K562 (cell line): ENCODE data around the gene MYO18A. TPM values are rescaled to one million over a fixed set of nuclear protein-coding genes. Genes with fewer than 3 reads are reported as not detected.
A peak's percentile ranks its signal among the peaks of the same experiment; 100 is the strongest.

ENCODE experiments used
- ETS2 ChIP-seq: IDR thresholded peaks from 2 replicates; pipeline ENCODE4 v1.6.1; 2016; ENCODE audit warnings: borderline replicate concordance, missing genetic modification characterization, mild to moderate bottlenecking, moderate library complexity, missing compliant biosample characterization; ENCODE audit not compliant: poor library complexity, severe bottlenecking
- GABPB2 ChIP-seq: fragments of 250-450 bp; sonication (Bioruptor Pico); conservative IDR thresholded peaks from 2 replicates; pipeline ENCODE4 v1.5.1; 2021; ENCODE audit warnings: mild to moderate bottlenecking
- MCM2 ChIP-seq: fragments of 450-650 bp; IDR thresholded peaks from 2 replicates; pipeline ENCODE4 v1.6.1; 2017; ENCODE audit warnings: low read depth, mild to moderate bottlenecking
- MYC ChIP-seq, 2 experiments: fragments of 250-450 bp in 1 of 2; sonication (Bioruptor Pico) in 1 of 2; IDR thresholded peaks; 2 replicates each; pipeline versions ENCODE4 v1.5.1 to v1.6.1; 2012 to 2021; ENCODE audit warnings: low read depth in 2 of 2, borderline replicate concordance in 1 of 2, improper control_type of control experiment in 1 of 2, low read length in 1 of 2, mild to moderate bottlenecking in 1 of 2, moderate library complexity in 1 of 2
- NR2C1 ChIP-seq, 2 experiments: fragments of 450-650 bp; IDR thresholded peaks; 2 replicates each; pipeline ENCODE4 v1.6.1; 2017; ENCODE audit warnings: mild to moderate bottlenecking in 2 of 2, antibody characterized with exemption in 1 of 2, inconsistent platforms in 1 of 2, missing compliant biosample characterization in 1 of 2, missing genetic modification characterization in 1 of 2
- ZNF165 ChIP-seq: fragments of 250-450 bp; sonication (Bioruptor Pico); IDR thresholded peaks from 2 replicates; pipeline ENCODE4 v1.4.0; 2020; ENCODE audit warnings: borderline replicate concordance
- ZNF584 ChIP-seq: fragments of 200-800 bp; sonication (Bioruptor generic); IDR thresholded peaks from 2 replicates; pipeline ENCODE4 v1.6.1; 2016; ENCODE audit warnings: low read depth, mild to moderate bottlenecking, missing genetic modification characterization, missing compliant biosample characterization
- ZNF75A ChIP-seq: fragments of 450-650 bp; formaldehyde crosslinking; IDR thresholded peaks from 2 replicates; pipeline ENCODE4 v1.4.0; 2020; ENCODE audit warnings: mild to moderate bottlenecking
- polyA plus RNA-seq, 8 experiments: library from polyadenylated mRNA; depleted of rRNA in 4 of 8; stranded (reverse) in 5 of 8; unstranded in 3 of 8; fragments of >200 nt; fragmentation: Nextera tagmentation in 2 of 8; fragmentation: Illumina TruSeq in 1 of 8; extraction: Ambion mirVana in 2 of 8; extraction: Trizol in 1 of 8; gene quantifications; 2 replicates each; pipeline versions ENCODE4 v1.2.1 to v1.2.3, GENCODE V29; 2011 to 2014; ENCODE audit warnings: inconsistent platforms in 1 of 8, missing spikeins in 1 of 8
- total RNA-seq, 7 experiments: library from RNA; depleted of rRNA in 6 of 7; stranded (reverse); fragments of >200 nt in 6 of 7; fragmentation: Illumina TruSeq in 2 of 7; extraction: Trizol in 2 of 7; gene quantifications; 2 replicates each; pipeline versions ENCODE4 v1.2.1 to v1.2.3, GENCODE V29; 2011 to 2021; ENCODE audit warnings: low replicate concordance in 1 of 7
- TF ChIP-seq, protein P1 (sequence below): sonication (generic); formaldehyde crosslinking; IDR thresholded peaks from 2 replicates; pipeline ENCODE4 v1.8.0; 2022; ENCODE audit warnings: mild to moderate bottlenecking, missing genetic modification reagents
- TF ChIP-seq, protein P2 (sequence below): fragments of 250-450 bp; sonication (Bioruptor Pico); IDR thresholded peaks from 2 replicates; pipeline ENCODE4 v1.4.0; 2020
- TF ChIP-seq, protein P3 (sequence below): fragments of 250-450 bp; sonication (Bioruptor Pico); IDR thresholded peaks from 2 replicates; pipeline ENCODE4 v1.8.0; 2022; ENCODE audit warnings: inconsistent platforms, mild to moderate bottlenecking, moderate library complexity, borderline replicate concordance
- TF ChIP-seq, protein P4 (sequence below), 2 experiments: fragments of 450-650 bp in 1 of 2; sonication (generic) in 1 of 2; formaldehyde crosslinking; conservative IDR thresholded peaks; 2 replicates each; pipeline versions ENCODE4 v1.4.0 to v1.8.1; 2020 to 2022; ENCODE audit warnings: mild to moderate bottlenecking in 1 of 2, missing genetic modification reagents in 1 of 2
- TF ChIP-seq, protein P5 (sequence below): fragments of 450-650 bp; IDR thresholded peaks from 2 replicates; pipeline ENCODE4 v1.6.1; 2016; ENCODE audit warnings: antibody characterized with exemption
- TF ChIP-seq, protein P6 (sequence below), 2 experiments: fragments of 450-650 bp in 1 of 2; sonication (generic) in 1 of 2; formaldehyde crosslinking in 1 of 2; IDR thresholded peaks in 1 of 2; conservative IDR thresholded peaks in 1 of 2; 2 replicates each; pipeline versions ENCODE4 v1.6.1 to v1.8.1; 2016 to 2023; ENCODE audit warnings: mild to moderate bottlenecking in 2 of 2, moderate library complexity in 2 of 2, inconsistent platforms in 1 of 2, missing genetic modification reagents in 1 of 2

MYO18A gene
- total and polyA plus RNA-seq, 9 of the 15 experiments (the other 6 are each of a cell fraction or from before 2014, with no cell fraction given): 2.5 to 65.4 (median 17.1) TPM

DNA sequence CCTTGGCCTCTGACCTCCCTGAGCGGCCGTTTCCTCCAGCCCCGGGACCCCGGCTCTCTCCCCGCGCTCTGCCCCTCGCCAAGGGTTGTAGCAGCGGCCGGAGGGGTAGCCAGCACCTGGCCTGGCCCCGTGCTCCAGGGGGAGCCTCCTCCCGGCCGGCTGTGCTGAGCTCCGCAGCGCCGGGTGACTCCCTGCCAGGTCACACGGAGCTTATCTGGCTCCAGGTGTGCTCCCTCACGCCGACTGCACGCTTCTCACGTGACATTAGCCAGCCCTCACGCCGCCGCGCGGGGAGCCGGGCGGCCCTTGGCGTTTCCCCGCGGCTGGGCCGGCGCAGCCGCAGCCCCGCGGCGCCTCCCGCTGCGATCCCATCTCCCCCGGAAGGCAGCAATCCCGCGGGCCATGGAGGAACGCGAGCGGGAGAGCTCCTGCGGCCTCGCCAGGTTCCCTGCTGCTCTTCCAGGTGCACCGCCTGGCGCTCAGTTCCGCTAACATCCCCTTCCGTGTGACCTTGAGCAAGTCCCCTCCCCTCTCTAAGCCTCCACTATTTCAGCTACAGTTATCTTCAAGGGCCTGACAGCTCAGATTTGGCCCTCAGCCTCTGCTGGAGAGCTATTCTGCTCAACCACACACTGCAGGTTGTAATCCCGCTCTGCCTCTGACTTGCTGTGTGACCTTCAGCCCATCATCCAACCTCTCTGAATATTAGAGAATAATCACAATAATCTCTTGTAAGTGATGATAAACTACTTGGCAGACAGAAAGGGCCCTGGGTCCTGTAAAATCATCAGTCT lies 3.4 kb downstream of the MYO18A start (continued):
- TF ChIP-seq, protein P1, sequence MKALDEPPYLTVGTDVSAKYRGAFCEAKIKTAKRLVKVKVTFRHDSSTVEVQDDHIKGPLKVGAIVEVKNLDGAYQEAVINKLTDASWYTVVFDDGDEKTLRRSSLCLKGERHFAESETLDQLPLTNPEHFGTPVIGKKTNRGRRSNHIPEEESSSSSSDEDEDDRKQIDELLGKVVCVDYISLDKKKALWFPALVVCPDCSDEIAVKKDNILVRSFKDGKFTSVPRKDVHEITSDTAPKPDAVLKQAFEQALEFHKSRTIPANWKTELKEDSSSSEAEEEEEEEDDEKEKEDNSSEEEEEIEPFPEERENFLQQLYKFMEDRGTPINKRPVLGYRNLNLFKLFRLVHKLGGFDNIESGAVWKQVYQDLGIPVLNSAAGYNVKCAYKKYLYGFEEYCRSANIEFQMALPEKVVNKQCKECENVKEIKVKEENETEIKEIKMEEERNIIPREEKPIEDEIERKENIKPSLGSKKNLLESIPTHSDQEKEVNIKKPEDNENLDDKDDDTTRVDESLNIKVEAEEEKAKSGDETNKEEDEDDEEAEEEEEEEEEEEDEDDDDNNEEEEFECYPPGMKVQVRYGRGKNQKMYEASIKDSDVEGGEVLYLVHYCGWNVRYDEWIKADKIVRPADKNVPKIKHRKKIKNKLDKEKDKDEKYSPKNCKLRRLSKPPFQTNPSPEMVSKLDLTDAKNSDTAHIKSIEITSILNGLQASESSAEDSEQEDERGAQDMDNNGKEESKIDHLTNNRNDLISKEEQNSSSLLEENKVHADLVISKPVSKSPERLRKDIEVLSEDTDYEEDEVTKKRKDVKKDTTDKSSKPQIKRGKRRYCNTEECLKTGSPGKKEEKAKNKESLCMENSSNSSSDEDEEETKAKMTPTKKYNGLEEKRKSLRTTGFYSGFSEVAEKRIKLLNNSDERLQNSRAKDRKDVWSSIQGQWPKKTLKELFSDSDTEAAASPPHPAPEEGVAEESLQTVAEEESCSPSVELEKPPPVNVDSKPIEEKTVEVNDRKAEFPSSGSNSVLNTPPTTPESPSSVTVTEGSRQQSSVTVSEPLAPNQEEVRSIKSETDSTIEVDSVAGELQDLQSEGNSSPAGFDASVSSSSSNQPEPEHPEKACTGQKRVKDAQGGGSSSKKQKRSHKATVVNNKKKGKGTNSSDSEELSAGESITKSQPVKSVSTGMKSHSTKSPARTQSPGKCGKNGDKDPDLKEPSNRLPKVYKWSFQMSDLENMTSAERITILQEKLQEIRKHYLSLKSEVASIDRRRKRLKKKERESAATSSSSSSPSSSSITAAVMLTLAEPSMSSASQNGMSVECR (CRISPR knock-in tag): no peak
- TF ChIP-seq ETS2 (no peak), GABPB2 (no peak), ZNF584 (CRISPR knock-in tag) (no peak), NR2C1 (IDR thresholded peaks at IDR 0.05) (peak; percentile 48; the same call in 1 of the 2 replicates), NR2C1 (tag; IDR thresholded peaks at IDR 0.05) (peak; percentile 34; the same call in 1 of the 2 replicates), MYC (IDR thresholded peaks at IDR 0.05; ENCODE audit: low read depth, low read length) (peak; percentile 72), MYC (CRISPR knock-in tag; IDR thresholded peaks at IDR 0.05; ENCODE audit: borderline replicate concordance, low read depth) (no peak), ZNF75A (CRISPR knock-in tag) (no peak), MCM2 (no peak), ZNF165 (CRISPR knock-in tag) (peak; percentile 58; the same call in 1 of the 2 replicates)
- TF ChIP-seq, protein P2, sequence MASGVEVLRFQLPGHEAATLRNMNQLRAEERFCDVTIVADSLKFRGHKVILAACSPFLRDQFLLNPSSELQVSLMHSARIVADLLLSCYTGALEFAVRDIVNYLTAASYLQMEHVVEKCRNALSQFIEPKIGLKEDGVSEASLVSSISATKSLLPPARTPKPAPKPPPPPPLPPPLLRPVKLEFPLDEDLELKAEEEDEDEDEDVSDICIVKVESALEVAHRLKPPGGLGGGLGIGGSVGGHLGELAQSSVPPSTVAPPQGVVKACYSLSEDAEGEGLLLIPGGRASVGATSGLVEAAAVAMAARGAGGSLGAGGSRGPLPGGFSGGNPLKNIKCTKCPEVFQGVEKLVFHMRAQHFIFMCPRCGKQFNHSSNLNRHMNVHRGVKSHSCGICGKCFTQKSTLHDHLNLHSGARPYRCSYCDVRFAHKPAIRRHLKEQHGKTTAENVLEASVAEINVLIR (CRISPR knock-in tag): no peak
- TF ChIP-seq, protein P3, sequence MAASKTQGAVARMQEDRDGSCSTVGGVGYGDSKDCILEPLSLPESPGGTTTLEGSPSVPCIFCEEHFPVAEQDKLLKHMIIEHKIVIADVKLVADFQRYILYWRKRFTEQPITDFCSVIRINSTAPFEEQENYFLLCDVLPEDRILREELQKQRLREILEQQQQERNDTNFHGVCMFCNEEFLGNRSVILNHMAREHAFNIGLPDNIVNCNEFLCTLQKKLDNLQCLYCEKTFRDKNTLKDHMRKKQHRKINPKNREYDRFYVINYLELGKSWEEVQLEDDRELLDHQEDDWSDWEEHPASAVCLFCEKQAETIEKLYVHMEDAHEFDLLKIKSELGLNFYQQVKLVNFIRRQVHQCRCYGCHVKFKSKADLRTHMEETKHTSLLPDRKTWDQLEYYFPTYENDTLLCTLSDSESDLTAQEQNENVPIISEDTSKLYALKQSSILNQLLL (CRISPR knock-in tag): no peak
- TF ChIP-seq, protein P4, sequence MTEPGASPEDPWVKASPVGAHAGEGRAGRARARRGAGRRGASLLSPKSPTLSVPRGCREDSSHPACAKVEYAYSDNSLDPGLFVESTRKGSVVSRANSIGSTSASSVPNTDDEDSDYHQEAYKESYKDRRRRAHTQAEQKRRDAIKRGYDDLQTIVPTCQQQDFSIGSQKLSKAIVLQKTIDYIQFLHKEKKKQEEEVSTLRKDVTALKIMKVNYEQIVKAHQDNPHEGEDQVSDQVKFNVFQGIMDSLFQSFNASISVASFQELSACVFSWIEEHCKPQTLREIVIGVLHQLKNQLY (CRISPR knock-in tag; conservative IDR thresholded peaks at IDR 0.05): no peak; a peak in 1 of 4 replicates
- TF ChIP-seq, protein P5, sequence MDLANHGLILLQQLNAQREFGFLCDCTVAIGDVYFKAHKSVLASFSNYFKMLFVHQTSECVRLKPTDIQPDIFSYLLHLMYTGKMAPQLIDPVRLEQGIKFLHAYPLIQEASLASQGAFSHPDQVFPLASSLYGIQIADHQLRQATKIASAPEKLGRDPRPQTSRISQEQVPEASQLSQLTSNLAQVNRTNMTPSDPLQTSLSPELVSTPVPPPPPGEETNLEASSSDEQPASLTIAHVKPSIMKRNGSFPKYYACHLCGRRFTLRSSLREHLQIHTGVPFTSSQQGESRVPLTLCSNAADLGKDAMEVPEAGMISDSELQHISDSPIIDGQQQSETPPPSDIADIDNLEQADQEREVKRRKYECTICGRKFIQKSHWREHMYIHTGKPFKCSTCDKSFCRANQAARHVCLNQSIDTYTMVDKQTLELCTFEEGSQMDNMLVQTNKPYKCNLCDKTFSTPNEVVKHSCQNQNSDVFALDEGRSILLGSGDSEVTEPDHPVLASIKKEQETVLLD: no peak
- TF ChIP-seq, protein P6, sequence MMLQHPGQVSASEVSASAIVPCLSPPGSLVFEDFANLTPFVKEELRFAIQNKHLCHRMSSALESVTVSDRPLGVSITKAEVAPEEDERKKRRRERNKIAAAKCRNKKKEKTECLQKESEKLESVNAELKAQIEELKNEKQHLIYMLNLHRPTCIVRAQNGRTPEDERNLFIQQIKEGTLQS (IDR thresholded peaks at IDR 0.05): no peak
- TF ChIP-seq, protein P6 (CRISPR knock-in tag; conservative IDR thresholded peaks at IDR 0.05): no peak
